SK-N-SH (cell line): Measurements from ENCODE around the gene MS4A10. TPM values are rescaled to one million over a fixed set of nuclear protein-coding genes. Genes with fewer than 3 reads are reported as not detected.

Experiments used
- CTCF ChIA-PET: fragments of 300-600, 350-600 bp; formaldehyde crosslinking; extraction: SDS; loops from one replicate; lab custom pipeline; 2021; lab: Yijun Ruan, JAX
- POLR2A ChIA-PET: fragments of 350-600 bp; sonication (Branson Sonifier 250); formaldehyde crosslinking; extraction: SDS; loops from one replicate; lab custom pipeline; 2020; ENCODE audit warnings: antibody characterized with exemption, inconsistent platforms; lab: Yijun Ruan, JAX
- DNase-seq: peaks from one replicate; pipeline ENCODE4 v3.0.0; 2012
- H2AFZ ChIP-seq: fragments of 200-600 bp; sonication (generic); 2 replicates; pipeline ENCODE4 v1.8.1; 2016; ENCODE audit warnings: antibody characterized with exemption, mild to moderate bottlenecking, low read depth
- H3F3A ChIP-seq: fragments of 200-600 bp; sonication (generic); replicated peaks from 2 replicates; pipeline ENCODE3; 2016; ENCODE audit warnings: antibody characterized with exemption, mild to moderate bottlenecking; ENCODE audit not compliant: insufficient read depth
- H3K27ac ChIP-seq, 2 experiments: fragments of 200-500 bp in 1 of 2; fragments of 200-600 bp in 1 of 2; sonication (Bioruptor generic) in 1 of 2; sonication (generic), shearing (Covaris generic) in 1 of 2; 2 replicates each; pipeline versions ENCODE4 v1.5.1 to v1.6.1; 2014 to 2016; ENCODE audit warnings: low read depth in 2 of 2, inconsistent platforms in 1 of 2, low read length in 1 of 2, mild to moderate bottlenecking in 1 of 2, mixed read lengths in 1 of 2
- H3K27me3 ChIP-seq: fragments of 200-600 bp; sonication (generic), shearing (Covaris generic); 2 replicates; pipeline ENCODE4 v1.6.1; 2016; ENCODE audit warnings: mixed run types; ENCODE audit not compliant: insufficient read depth
- H3K36me3 ChIP-seq, 2 experiments: fragments of 200-500 bp in 1 of 2; fragments of 200-600 bp in 1 of 2; sonication (Bioruptor generic) in 1 of 2; sonication (generic) in 1 of 2; replicated peaks in 1 of 2; 2 replicates each; pipeline versions ENCODE3 to v1.5.1; 2014 to 2016; ENCODE audit warnings: low read length in 1 of 2, mild to moderate bottlenecking in 1 of 2; ENCODE audit not compliant: insufficient read depth in 2 of 2, control insufficient read depth in 1 of 2
- H3K4me1 ChIP-seq, 2 experiments: fragments of 200-500 bp in 1 of 2; fragments of 200-600 bp in 1 of 2; sonication (Bioruptor generic) in 1 of 2; sonication (generic), shearing (Covaris generic) in 1 of 2; 2 replicates each; pipeline versions ENCODE4 v1.5.1 to v1.6.1; 2014 to 2016; ENCODE audit warnings: low read depth in 1 of 2, low read length in 1 of 2, mixed run types in 1 of 2; ENCODE audit not compliant: insufficient read depth in 2 of 2, control insufficient read depth in 1 of 2
- H3K4me2 ChIP-seq: fragments of 200-600 bp; sonication (generic), shearing (Covaris generic); 2 replicates; pipeline ENCODE4 v1.6.1; 2017; ENCODE audit warnings: mixed run types
- H3K4me3 ChIP-seq, 2 experiments: fragments of 200-500 bp in 1 of 2; fragments of 200-600 bp in 1 of 2; sonication (Bioruptor generic) in 1 of 2; sonication (generic), shearing (Covaris generic) in 1 of 2; 2 replicates each; pipeline versions ENCODE4 v1.5.1 to v1.8.1; 2014 to 2016; ENCODE audit warnings: low read depth in 2 of 2, inconsistent platforms in 1 of 2, low read length in 1 of 2, mild to moderate bottlenecking in 1 of 2, mixed read lengths in 1 of 2, moderate library complexity in 1 of 2
- H3K79me2 ChIP-seq: fragments of 200-600 bp; sonication (generic); 2 replicates; pipeline ENCODE4 v1.8.1; 2017; ENCODE audit warnings: mild to moderate bottlenecking; ENCODE audit not compliant: insufficient read depth
- H3K9ac ChIP-seq: fragments of 200-600 bp; sonication (generic); 2 replicates; pipeline ENCODE4 v1.6.1; 2017; ENCODE audit warnings: mixed run types
- H3K9me2 ChIP-seq: fragments of 200-600 bp; sonication (generic); 2 replicates; pipeline ENCODE4 v1.6.1; 2017; ENCODE audit warnings: mixed run types
- H3K9me3 ChIP-seq: fragments of 200-600 bp; sonication (generic); 2 replicates; pipeline ENCODE4 v1.6.1; 2017; ENCODE audit warnings: mixed run types, mild to moderate bottlenecking, moderate library complexity
- H4K20me1 ChIP-seq: fragments of 200-600 bp; sonication (generic); 2 replicates; pipeline ENCODE4 v1.6.1; 2017; ENCODE audit warnings: mild to moderate bottlenecking, mixed run types; ENCODE audit not compliant: insufficient read depth
- CHD2 ChIP-seq: fragments of 150-350 bp; IDR thresholded peaks from 2 replicates; pipeline ENCODE4 v1.6.1; 2018; ENCODE audit warnings: low read length; ENCODE audit not compliant: partially characterized antibody
- EP300 ChIP-seq, 2 experiments: IDR thresholded peaks; 2 replicates each; pipeline versions ENCODE4 v1.4.0 to v1.6.1; 2012; ENCODE audit warnings: borderline replicate concordance in 1 of 2, low read depth in 1 of 2, low read length in 1 of 2
- FOXJ3 ChIP-seq: sonication (generic); formaldehyde crosslinking; IDR thresholded peaks from 2 replicates; pipeline ENCODE4 v1.5.1; 2020; ENCODE audit warnings: mild to moderate bottlenecking, missing genetic modification reagents
- FOXM1 ChIP-seq: IDR thresholded peaks from 2 replicates; pipeline ENCODE4 v1.4.0; 2012; ENCODE audit warnings: low read depth, mild to moderate bottlenecking
- GABPA ChIP-seq: IDR thresholded peaks from 2 replicates; pipeline ENCODE4 v1.4.0; 2012; ENCODE audit warnings: low read depth, mild to moderate bottlenecking
- GATA2 ChIP-seq: sonication (generic); formaldehyde crosslinking; IDR thresholded peaks from 2 replicates; pipeline ENCODE4 v1.5.0; 2020; ENCODE audit warnings: mild to moderate bottlenecking, missing genetic modification reagents
- MAX ChIP-seq: IDR thresholded peaks from 2 replicates; pipeline ENCODE4 v1.4.0; 2012; ENCODE audit warnings: low read depth
- NRF1 ChIP-seq: IDR thresholded peaks from 2 replicates; pipeline ENCODE4 v1.6.1; 2012; ENCODE audit warnings: low read depth, mild to moderate bottlenecking, low read length
- POLR2AphosphoS5 ChIP-seq: IDR thresholded peaks from 2 replicates; pipeline ENCODE4 v1.6.1; 2012; ENCODE audit warnings: low read depth, low read length
- REST ChIP-seq: IDR thresholded peaks from 2 replicates; pipeline ENCODE4 v1.6.1; 2012; ENCODE audit warnings: mild to moderate bottlenecking, low read depth, low read length, moderate library complexity
- RFX5 ChIP-seq: IDR thresholded peaks from 2 replicates; pipeline ENCODE4 v1.6.1; 2012; ENCODE audit warnings: mild to moderate bottlenecking, improper control_type of control experiment, low read length
- RXRA ChIP-seq: IDR thresholded peaks from 2 replicates; pipeline ENCODE4 v1.4.0; 2012; ENCODE audit warnings: low read depth, mild to moderate bottlenecking, borderline replicate concordance
- SMC3 ChIP-seq: IDR thresholded peaks from 2 replicates; pipeline ENCODE4 v1.6.1; 2012; ENCODE audit warnings: low read depth, low read length, improper control_type of control experiment
- TAF1 ChIP-seq: IDR thresholded peaks from 2 replicates; pipeline ENCODE4 v1.6.1; 2012; ENCODE audit warnings: low read depth, mild to moderate bottlenecking, low read length, moderate library complexity, borderline replicate concordance
- TCF12 ChIP-seq: IDR thresholded peaks from 2 replicates; pipeline ENCODE4 v1.4.0; 2012
- WGBS: methylation state at CpG from one replicate; pipeline ENCODE4 v1.1.6; 2017; ENCODE audit warnings: low lambda C conversion rate; 5-methylcytosine and 5-hydroxymethylcytosine counted together
- polyA plus RNA-seq, 3 experiments: library from polyadenylated mRNA; depleted of rRNA; stranded (reverse); fragments of >200 nt; gene quantifications; 2 replicates each; pipeline ENCODE4 v1.2.3, GENCODE V29; 2012

The MS4A10 gene
- polyA plus RNA-seq, 1 of the 3 experiments (the other 2 are of a cell fraction): not detected

- TF ChIP-seq RFX5: no peak
Measured at GRCh38 chr11:60816590-60817157, 31.5 kb downstream of the MS4A10 start (continued).

- no peaks in the 10 kb centered on the region for H3K79me2 ChIP-seq
- H3K36me3 ChIP-seq: no peaks in the 10 kb centered on the region
- H3K9me2 ChIP-seq: no peaks in the 10 kb centered on the region
- no peaks in the 10 kb centered on the region; the same call in 1 of the 2 replicates for H3K9me3 ChIP-seq
- H3K4me2 ChIP-seq: no peak overlapping the region
- no peak overlapping the region for H2AFZ ChIP-seq
- H3K4me1 ChIP-seq: no peaks in the 10 kb centered on the region; a peak in 1 of 4 replicates
- 6% methylated on average over 3 of the region's 4 CpGs for WGBS
- TF ChIP-seq MAX: no peak
- TF ChIP-seq SMC3: no peak
- no peak for TF ChIP-seq GABPA
- TF ChIP-seq TCF12: no peak
- TF ChIP-seq RXRA: no peak
- TF ChIP-seq REST: no peak
- no peak for TF ChIP-seq GATA2 (CRISPR knock-in tag)
- TF ChIP-seq CHD2: no peak
- TF ChIP-seq NRF1: no peak
- TF ChIP-seq POLR2AphosphoS5: no peak
- TF ChIP-seq FOXM1: no peak
- no peak for TF ChIP-seq FOXJ3 (CRISPR knock-in tag)
- TF ChIP-seq EP300 (IDR thresholded peaks at IDR 0.05; ENCODE audit: borderline replicate concordance in 1 of 2, low read depth in 1 of 2, low read length in 1 of 2): no peak
- TF ChIP-seq TAF1: no peak
- no peak overlapping the region for H3K4me3 ChIP-seq
- ChIA-PET POLR2A (no interaction called here), CTCF (interaction anchor here (1.2 to 1.6 kb wide), 2 partner anchors 13 to 70 kb away, joined by 4 to 6 read pairs; no protein-coding TSS in a partner anchor)
- no peak for DNase-seq
- no peaks in the 10 kb centered on the region for H4K20me1 ChIP-seq
- no peaks in the 10 kb centered on the region for H3F3A ChIP-seq
- no peak overlapping the region for H3K9ac ChIP-seq
- no peaks in the 10 kb centered on the region; the same call in 1 of the 2 replicates for H3K27me3 ChIP-seq
- no peak overlapping the region for H3K27ac ChIP-seq
Measured at GRCh38 chr11:60818057-60818456, 32.9 kb downstream of the MS4A10 start.
